ENCODE results near the gene MEF2C. TPM values are rescaled to one million over a fixed set of nuclear protein-coding genes. Genes with fewer than 3 reads are reported as not detected.

Gene MEF2C
- total RNA-seq, 1 experiment from 2014 or later, result 171 TPM

GRCh38 chr5:88765171-88765570, 117.8 kb downstream of the MEF2C start:
- Histone ChIP-seq H3K9ac (ENCODE audit: low read length) (no peak overlapping the region), H3K4me1 (ENCODE audit: low read length) (no peaks in the 10 kb centered on the region), H3K9me3 (ENCODE audit: low read length) (no peaks in the 10 kb centered on the region), H2AFZ (ENCODE audit: low read length) (no peak overlapping the region), H3K27ac (ENCODE audit: low read length) (no peak overlapping the region), H3K36me3 (ENCODE audit: insufficient read depth, low read length) (peaks cover 37% of the 10 kb centered on the region; the same call in 1 of the 2 replicates), H3K4me3 (ENCODE audit: low read length) (no peak overlapping the region), H3K27me3 (ENCODE audit: low read length) (no peaks in the 10 kb centered on the region), H4K20me1 (ENCODE audit: insufficient read depth, low read depth, low read length) (no peaks in the 10 kb centered on the region), H3K9me2 (replicated peaks; ENCODE audit: insufficient read depth, low read length) (no peaks in the 10 kb centered on the region), H3K4me2 (ENCODE audit: low read depth, low read length, poor library complexity, severe bottlenecking) (no peak overlapping the region), H3K79me2 (ENCODE audit: low read length) (peaks cover 49% of the 10 kb centered on the region)
- no peak for DNase-seq

GRCh38 chr5:88761939-88762338, 121.0 kb downstream of the MEF2C start:
- Histone ChIP-seq H3K9me2 (replicated peaks; ENCODE audit: insufficient read depth, low read length) (no peaks in the 10 kb centered on the region), H3K36me3 (ENCODE audit: insufficient read depth, low read length) (peaks cover 41% of the 10 kb centered on the region; the same call in 1 of the 2 replicates), H3K27ac (ENCODE audit: low read length) (no peak overlapping the region), H3K27me3 (ENCODE audit: low read length) (no peaks in the 10 kb centered on the region), H3K79me2 (ENCODE audit: low read length) (peaks cover 32% of the 10 kb centered on the region), H3K4me1 (ENCODE audit: low read length) (no peaks in the 10 kb centered on the region), H3K9me3 (ENCODE audit: low read length) (no peaks in the 10 kb centered on the region), H2AFZ (ENCODE audit: low read length) (no peak overlapping the region), H3K4me2 (ENCODE audit: low read depth, low read length, poor library complexity, severe bottlenecking) (no peak overlapping the region), H4K20me1 (ENCODE audit: insufficient read depth, low read depth, low read length) (no peaks in the 10 kb centered on the region), H3K9ac (ENCODE audit: low read length) (no peak overlapping the region), H3K4me3 (ENCODE audit: low read length) (no peak overlapping the region)
- DNase-seq, result no peak

DNA sequence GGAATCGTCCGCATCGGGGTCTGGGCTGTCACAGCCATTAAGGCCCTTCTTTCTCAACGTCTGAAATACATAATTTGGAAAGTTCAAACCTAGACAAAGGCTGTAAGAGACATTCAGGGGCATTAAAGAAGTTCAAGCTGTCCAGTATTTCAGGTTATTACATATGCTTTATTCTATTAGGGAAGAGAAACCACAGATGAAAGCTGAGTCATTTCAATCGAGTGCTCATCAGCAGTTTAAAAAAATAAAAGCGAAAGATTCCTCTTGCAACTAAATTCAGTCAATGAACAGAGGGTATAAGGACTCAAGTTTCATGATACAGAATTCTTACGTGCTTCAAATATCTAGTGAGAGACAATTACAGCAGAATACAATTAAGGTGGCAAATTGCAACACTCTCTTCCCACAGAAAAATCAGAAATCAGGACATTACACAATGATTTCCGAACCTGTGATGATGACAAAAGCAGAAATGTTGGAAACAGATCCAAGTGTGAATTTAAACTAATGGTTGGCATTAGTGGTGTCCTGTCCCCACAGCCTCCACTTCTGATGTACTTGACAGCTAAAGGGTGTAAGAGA, 121.6 kb downstream of the MEF2C start:
- no peaks in the 10 kb centered on the region for H4K20me1 ChIP-seq (ENCODE audit: insufficient read depth, low read depth, low read length)
- H3K9me3 ChIP-seq (ENCODE audit: low read length), result no peaks in the 10 kb centered on the region
- no peaks in the 10 kb centered on the region for H3K27me3 ChIP-seq (ENCODE audit: low read length)
- H3K4me3 ChIP-seq (ENCODE audit: low read length), result no peak overlapping the region
- peaks cover 43% of the 10 kb centered on the region; the same call in 1 of the 2 replicates for H3K36me3 ChIP-seq (ENCODE audit: insufficient read depth, low read length)
- H3K4me1 ChIP-seq (ENCODE audit: low read length), result no peaks in the 10 kb centered on the region
- H3K27ac ChIP-seq (ENCODE audit: low read length), result no peak overlapping the region
- no peak overlapping the region for H3K4me2 ChIP-seq (ENCODE audit: low read depth, low read length, poor library complexity, severe bottlenecking)
- peaks cover 27% of the 10 kb centered on the region for H3K79me2 ChIP-seq (ENCODE audit: low read length)
- no peaks in the 10 kb centered on the region for H3K9me2 ChIP-seq (replicated peaks; ENCODE audit: insufficient read depth, low read length)
- DNase-seq, result no peak
- H2AFZ ChIP-seq (ENCODE audit: low read length), result no peak overlapping the region
- no peak overlapping the region for H3K9ac ChIP-seq (ENCODE audit: low read length)

DNA sequence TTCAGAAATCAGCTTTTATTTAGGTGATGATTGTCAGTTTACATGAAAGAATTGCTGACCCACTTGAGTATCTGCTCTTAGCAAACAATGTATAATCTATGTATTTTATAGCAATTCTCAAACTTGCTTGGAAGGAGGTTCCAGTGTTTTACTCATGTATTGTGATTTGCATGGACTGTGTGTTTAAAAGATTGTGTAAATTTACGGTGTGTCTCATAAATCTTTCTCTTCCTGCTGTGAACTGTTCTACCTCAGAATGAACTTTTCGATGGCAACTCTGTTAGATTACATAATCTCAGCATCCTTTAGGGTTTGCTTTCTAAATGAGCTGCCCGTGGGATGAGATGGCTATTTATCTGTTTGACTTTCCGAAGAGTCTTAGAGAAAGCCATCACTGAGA, 122.5 kb downstream of the MEF2C start:
- no peak overlapping the region for H3K27ac ChIP-seq (ENCODE audit: low read length)
- DNase-seq, result no peak
- no peaks in the 10 kb centered on the region for H3K27me3 ChIP-seq (ENCODE audit: low read length)
- peaks cover 21% of the 10 kb centered on the region for H3K79me2 ChIP-seq (ENCODE audit: low read length)
- H3K4me1 ChIP-seq (ENCODE audit: low read length), result no peaks in the 10 kb centered on the region
- H3K4me3 ChIP-seq (ENCODE audit: low read length), result no peak overlapping the region
- H3K36me3 ChIP-seq (ENCODE audit: insufficient read depth, low read length), result peaks cover 44% of the 10 kb centered on the region; the same call in 1 of the 2 replicates
- no peak overlapping the region for H2AFZ ChIP-seq (ENCODE audit: low read length)
- no peaks in the 10 kb centered on the region for H3K9me2 ChIP-seq (replicated peaks; ENCODE audit: insufficient read depth, low read length)
- no peak overlapping the region for H3K4me2 ChIP-seq (ENCODE audit: low read depth, low read length, poor library complexity, severe bottlenecking)
- no peaks in the 10 kb centered on the region for H4K20me1 ChIP-seq (ENCODE audit: insufficient read depth, low read depth, low read length)
- H3K9ac ChIP-seq (ENCODE audit: low read length), result no peak overlapping the region
- no peaks in the 10 kb centered on the region for H3K9me3 ChIP-seq (ENCODE audit: low read length)

DNA sequence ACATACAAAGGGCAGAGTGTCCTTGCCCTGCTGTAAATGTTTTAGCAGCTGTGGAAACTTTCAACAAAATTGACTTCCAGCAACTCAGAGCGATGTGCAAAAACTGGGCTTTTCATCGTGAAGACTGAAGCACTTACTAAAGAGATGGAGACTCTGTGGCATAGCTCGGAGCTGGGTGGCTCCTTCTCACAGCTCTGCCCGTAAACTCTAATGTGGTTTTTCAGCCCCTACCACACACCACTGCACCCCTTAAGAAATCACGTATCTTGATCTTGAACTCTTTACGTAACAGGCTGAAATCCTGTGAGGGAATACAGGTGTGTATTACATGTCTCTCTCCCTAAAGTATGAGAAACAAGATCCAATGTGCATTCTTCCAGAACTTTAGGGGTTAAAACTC, 124.4 kb downstream of the MEF2C start:
- H3K27ac ChIP-seq (ENCODE audit: low read length), result no peak overlapping the region

DNA sequence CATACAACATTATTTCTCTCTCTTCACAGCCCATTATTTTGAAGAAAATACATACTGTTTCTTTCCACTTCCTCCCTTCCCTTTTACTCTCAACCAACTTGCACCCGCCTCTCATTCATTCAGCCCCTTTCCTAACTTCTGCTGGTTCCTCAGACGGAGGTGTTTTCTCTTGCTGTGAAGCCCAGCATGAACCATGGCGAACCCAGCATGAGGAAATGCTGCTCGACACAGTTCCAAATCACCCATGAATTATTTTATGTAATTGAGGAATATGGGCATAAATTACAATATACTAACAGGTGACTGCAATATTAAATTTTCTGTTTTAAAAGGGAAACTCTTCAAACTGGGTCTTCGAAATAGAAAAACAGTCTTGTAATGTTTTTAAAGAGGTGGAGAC, 124.8 kb downstream of the MEF2C start:
- peaks cover 46% of the 10 kb centered on the region; the same call in 1 of the 2 replicates for H3K36me3 ChIP-seq (ENCODE audit: insufficient read depth, low read length)
- no peak overlapping the region for H3K27ac ChIP-seq (ENCODE audit: low read length)
- H2AFZ ChIP-seq (ENCODE audit: low read length), result no peak overlapping the region

More for the DNA sequence above, 124.4 kb downstream of the MEF2C start:
- Histone ChIP-seq H3K4me1 (ENCODE audit: low read length) (no peaks in the 10 kb centered on the region), H3K27me3 (ENCODE audit: low read length) (no peaks in the 10 kb centered on the region), H3K9me2 (replicated peaks; ENCODE audit: insufficient read depth, low read length) (no peaks in the 10 kb centered on the region), H3K9ac (ENCODE audit: low read length) (no peak overlapping the region), H3K36me3 (ENCODE audit: insufficient read depth, low read length) (peaks cover 46% of the 10 kb centered on the region; the same call in 1 of the 2 replicates), H2AFZ (ENCODE audit: low read length) (no peak overlapping the region), H4K20me1 (ENCODE audit: insufficient read depth, low read depth, low read length) (no peaks in the 10 kb centered on the region), H3K79me2 (ENCODE audit: low read length) (peaks cover 9% of the 10 kb centered on the region), H3K9me3 (ENCODE audit: low read length) (no peaks in the 10 kb centered on the region), H3K4me2 (ENCODE audit: low read depth, low read length, poor library complexity, severe bottlenecking) (no peak overlapping the region), H3K4me3 (ENCODE audit: low read length) (no peak overlapping the region)
- no peak for DNase-seq

GRCh38 chr5:88756953-88757352, 126.0 kb downstream of the MEF2C start:
- peaks cover 55% of the 10 kb centered on the region; the same call in 1 of the 2 replicates for H3K36me3 ChIP-seq (ENCODE audit: insufficient read depth, low read length)

More for the DNA sequence above, 124.8 kb downstream of the MEF2C start:
- no peaks in the 10 kb centered on the region for H4K20me1 ChIP-seq (ENCODE audit: insufficient read depth, low read depth, low read length)
- no peaks in the 10 kb centered on the region for H3K9me3 ChIP-seq (ENCODE audit: low read length)
- no peaks in the 10 kb centered on the region for H3K27me3 ChIP-seq (ENCODE audit: low read length)
- H3K4me2 ChIP-seq (ENCODE audit: low read depth, low read length, poor library complexity, severe bottlenecking), result no peak overlapping the region
- no peak for DNase-seq
- H3K79me2 ChIP-seq (ENCODE audit: low read length), result peaks cover 8% of the 10 kb centered on the region
- no peaks in the 10 kb centered on the region for H3K9me2 ChIP-seq (replicated peaks; ENCODE audit: insufficient read depth, low read length)
- H3K4me1 ChIP-seq (ENCODE audit: low read length), result no peaks in the 10 kb centered on the region
- H3K9ac ChIP-seq (ENCODE audit: low read length), result no peak overlapping the region
- no peak overlapping the region for H3K4me3 ChIP-seq (ENCODE audit: low read length)

GRCh38 chr5:88748666-88749065, 134.3 kb downstream of the MEF2C start:
- H3K36me3 ChIP-seq (ENCODE audit: insufficient read depth, low read length), result peaks cover 49% of the 10 kb centered on the region
- DNase-seq, result no peak
- H4K20me1 ChIP-seq (ENCODE audit: insufficient read depth, low read depth, low read length), result no peaks in the 10 kb centered on the region
- H3K4me2 ChIP-seq (ENCODE audit: low read depth, low read length, poor library complexity, severe bottlenecking), result no peak overlapping the region
- peaks cover 32% of the 10 kb centered on the region for H3K4me1 ChIP-seq (ENCODE audit: low read length)
- no peaks in the 10 kb centered on the region for H3K9me2 ChIP-seq (replicated peaks; ENCODE audit: insufficient read depth, low read length)
- H3K27ac ChIP-seq (ENCODE audit: low read length), result peak overlapping the region; percentile 61
- no peak overlapping the region for H3K9ac ChIP-seq (ENCODE audit: low read length)
- peaks cover 15% of the 10 kb centered on the region for H3K79me2 ChIP-seq (ENCODE audit: low read length)
- no peaks in the 10 kb centered on the region for H3K27me3 ChIP-seq (ENCODE audit: low read length)
- H3K9me3 ChIP-seq (ENCODE audit: low read length), result no peaks in the 10 kb centered on the region
- H2AFZ ChIP-seq (ENCODE audit: low read length), result no peak overlapping the region
- no peak overlapping the region for H3K4me3 ChIP-seq (ENCODE audit: low read length)

More at GRCh38 chr5:88756953-88757352, 126.0 kb downstream of the MEF2C start:
- Histone ChIP-seq H3K4me1 (ENCODE audit: low read length) (no peaks in the 10 kb centered on the region), H3K9me2 (replicated peaks; ENCODE audit: insufficient read depth, low read length) (no peaks in the 10 kb centered on the region), H3K79me2 (ENCODE audit: low read length) (peaks cover 8% of the 10 kb centered on the region), H3K27me3 (ENCODE audit: low read length) (no peaks in the 10 kb centered on the region), H3K27ac (ENCODE audit: low read length) (no peak overlapping the region), H3K4me2 (ENCODE audit: low read depth, low read length, poor library complexity, severe bottlenecking) (no peak overlapping the region), H3K4me3 (ENCODE audit: low read length) (no peak overlapping the region), H3K9me3 (ENCODE audit: low read length) (no peaks in the 10 kb centered on the region), H3K9ac (ENCODE audit: low read length) (no peak overlapping the region), H4K20me1 (ENCODE audit: insufficient read depth, low read depth, low read length) (no peaks in the 10 kb centered on the region), H2AFZ (ENCODE audit: low read length) (no peak overlapping the region)
- no peak for DNase-seq
